MG63 (cell line): ENCODE results near the gene CDYL2. TPM values are rescaled to one million over a fixed set of nuclear protein-coding genes. Genes with fewer than 3 reads are reported as not detected.
A peak's percentile ranks its signal among the peaks of the same experiment; 100 is the strongest.

ENCODE experiments used
- DNase-seq: peaks from one replicate; pipeline ENCODE4 v3.0.0-alpha.2; 2020
- H3K27me3 ChIP-seq: fragments of 250-450 bp; sonication (Bioruptor Pico); 2 replicates; pipeline ENCODE4 v1.5.1; 2020; ENCODE audit warnings: mild to moderate bottlenecking, moderate library complexity
- H3K36me3 ChIP-seq: fragments of 250-450 bp; sonication (Bioruptor Pico); 2 replicates; pipeline ENCODE4 v1.5.1; 2020; ENCODE audit warnings: mild to moderate bottlenecking, moderate library complexity
- H3K4me3 ChIP-seq: fragments of 250-450 bp; sonication (Bioruptor Pico); 2 replicates; pipeline ENCODE4 v1.5.1; 2020; ENCODE audit warnings: mild to moderate bottlenecking, moderate library complexity
- H3K9me3 ChIP-seq: fragments of 250-450 bp; sonication (Bioruptor Pico); 2 replicates; pipeline ENCODE4 v1.5.1; 2020; ENCODE audit warnings: mild to moderate bottlenecking, moderate library complexity
- total RNA-seq: library from RNA; depleted of rRNA; stranded (reverse); fragments of >200 nt; shearing (Covaris generic); gene quantifications from 2 replicates; pipeline ENCODE4 v1.2.3, GENCODE V29; 2014; ENCODE audit warnings: low replicate concordance; rRNA removed

The CDYL2 gene, protein sequence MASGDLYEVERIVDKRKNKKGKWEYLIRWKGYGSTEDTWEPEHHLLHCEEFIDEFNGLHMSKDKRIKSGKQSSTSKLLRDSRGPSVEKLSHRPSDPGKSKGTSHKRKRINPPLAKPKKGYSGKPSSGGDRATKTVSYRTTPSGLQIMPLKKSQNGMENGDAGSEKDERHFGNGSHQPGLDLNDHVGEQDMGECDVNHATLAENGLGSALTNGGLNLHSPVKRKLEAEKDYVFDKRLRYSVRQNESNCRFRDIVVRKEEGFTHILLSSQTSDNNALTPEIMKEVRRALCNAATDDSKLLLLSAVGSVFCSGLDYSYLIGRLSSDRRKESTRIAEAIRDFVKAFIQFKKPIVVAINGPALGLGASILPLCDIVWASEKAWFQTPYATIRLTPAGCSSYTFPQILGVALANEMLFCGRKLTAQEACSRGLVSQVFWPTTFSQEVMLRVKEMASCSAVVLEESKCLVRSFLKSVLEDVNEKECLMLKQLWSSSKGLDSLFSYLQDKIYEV
- 0.05 and 0.56 TPM in 2 replicates for total RNA-seq

DNA sequence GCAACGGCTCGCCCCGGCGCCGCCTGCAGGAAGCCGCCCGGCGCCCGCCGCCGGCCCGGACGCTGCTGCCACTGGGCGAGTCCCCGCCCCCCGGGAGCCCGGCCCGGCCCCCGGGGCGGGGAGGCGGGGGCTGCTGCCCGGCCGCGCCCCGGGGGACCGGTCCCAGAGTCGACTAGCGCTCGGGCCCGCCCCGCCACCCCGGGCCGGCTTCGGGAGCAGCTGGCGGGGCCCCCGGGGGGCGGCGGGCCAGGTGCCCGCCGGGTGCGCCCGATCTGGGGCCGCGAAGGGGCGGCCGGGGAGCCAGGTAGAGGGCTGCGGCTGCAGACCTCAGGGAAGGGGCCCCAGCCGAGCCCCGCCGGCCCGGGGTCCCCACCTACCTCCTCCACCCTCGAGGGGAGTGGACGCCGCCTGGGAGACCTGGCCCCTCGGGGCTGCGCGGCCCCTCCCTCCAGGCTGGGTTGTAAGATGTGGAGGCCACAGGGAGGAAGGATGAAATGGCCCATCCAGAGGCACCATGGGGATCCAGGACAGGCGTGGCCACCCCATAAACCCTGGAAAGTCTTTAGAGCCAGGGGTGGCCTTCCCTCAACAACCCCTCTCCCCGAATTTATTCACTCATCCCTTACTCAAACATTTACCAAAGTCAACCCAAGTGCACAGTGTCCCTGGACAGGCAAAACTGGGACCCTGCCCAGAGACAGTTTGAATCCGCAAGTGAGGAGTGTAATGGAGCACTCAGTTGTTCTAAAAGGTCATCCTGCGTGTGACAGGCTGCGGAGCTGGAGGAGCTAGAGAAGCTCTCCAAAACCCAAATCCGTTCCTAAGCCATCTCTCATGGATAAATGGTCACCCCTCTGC is at the start of gene CDYL2:
Gene CDYL2, minus strand, starts transcription at position 73 of the 858 bp plus-strand sequence. CDS start 425 bp downstream, outside the sequence.
- no peaks in the 10 kb centered on the region for H3K27me3 ChIP-seq
- H3K9me3 ChIP-seq: no peaks in the 10 kb centered on the region
- H3K4me3 ChIP-seq: peak within 1 kb of the TSS; percentile 43
- peak; percentile 3 for DNase-seq
- no peaks in the 10 kb centered on the region for H3K36me3 ChIP-seq

- no peaks in the 10 kb centered on the region for H3K27me3 ChIP-seq
- no peak for DNase-seq
- no peak overlapping the region for H3K4me3 ChIP-seq
- H3K9me3 ChIP-seq: no peaks in the 10 kb centered on the region
- H3K36me3 ChIP-seq: no peaks in the 10 kb centered on the region
Observed at GRCh38 chr16:80852261-80852872, 48.0 kb upstream of the CDYL2 start.

DNA sequence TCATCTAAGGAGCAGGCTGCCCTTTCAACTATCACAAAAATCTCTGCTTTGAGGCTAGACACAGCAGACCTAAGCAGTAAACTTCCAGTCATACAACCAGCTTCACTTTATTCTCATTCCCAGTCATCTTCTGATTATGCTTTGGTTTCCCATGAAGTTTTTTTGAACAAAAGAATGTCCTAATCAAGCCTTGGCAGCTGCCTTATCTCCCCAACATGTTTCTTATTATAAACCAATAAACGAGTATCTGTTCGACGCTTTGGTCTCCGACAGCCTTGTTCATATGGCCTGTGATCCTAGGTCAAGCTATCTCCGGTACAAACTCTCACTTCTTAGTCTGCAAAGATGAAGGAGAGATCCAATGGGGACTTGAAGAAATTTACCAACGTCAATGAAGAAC is 47.4 kb upstream of the CDYL2 start:
- H3K36me3 ChIP-seq: no peaks in the 10 kb centered on the region
- DNase-seq: no peak
- no peaks in the 10 kb centered on the region for H3K9me3 ChIP-seq
- no peaks in the 10 kb centered on the region for H3K27me3 ChIP-seq
- H3K4me3 ChIP-seq: no peak overlapping the region

DNA sequence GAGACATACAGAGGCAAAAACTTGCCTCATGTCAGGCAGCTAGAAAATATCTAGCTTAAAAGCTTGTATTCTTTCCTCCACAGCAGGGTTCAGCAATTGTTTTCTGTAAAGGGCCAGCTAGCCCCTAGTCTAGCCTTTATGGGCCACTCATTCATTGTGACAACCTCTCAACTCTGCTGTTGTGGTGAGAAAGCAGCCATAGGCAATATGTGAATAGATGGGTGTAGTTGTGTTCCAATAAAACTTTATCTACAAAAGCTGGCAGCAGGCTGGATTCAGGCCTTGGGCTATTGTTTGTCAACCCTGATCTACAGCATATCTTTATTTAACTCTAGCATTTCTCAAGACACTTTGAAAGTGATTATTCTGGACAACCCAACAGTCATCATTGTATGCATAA is 46.4 kb upstream of the CDYL2 start:
- Histone ChIP-seq H3K9me3 (no peaks in the 10 kb centered on the region), H3K4me3 (no peak overlapping the region), H3K27me3 (no peaks in the 10 kb centered on the region), H3K36me3 (no peaks in the 10 kb centered on the region)
- DNase-seq: no peak

DNA sequence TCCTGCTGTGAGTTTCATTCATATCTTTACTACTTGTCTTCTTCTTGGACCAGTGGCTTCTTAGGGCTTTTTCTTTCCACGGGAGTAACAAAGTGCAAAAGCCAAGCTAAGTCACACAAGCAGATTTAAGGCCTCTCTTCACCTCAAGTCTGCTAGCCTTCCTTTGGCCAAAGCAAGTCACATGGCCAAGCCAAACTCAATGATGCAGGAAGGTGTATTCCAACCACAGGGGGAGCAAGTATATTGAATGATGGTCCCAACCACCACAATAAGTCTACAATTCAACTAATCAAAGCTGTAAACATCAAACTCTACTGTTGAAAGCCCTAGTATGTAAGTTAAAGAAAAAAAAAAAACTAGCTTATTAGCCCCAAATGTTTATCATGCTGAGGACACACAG is 44.5 kb upstream of the CDYL2 start:
- Histone ChIP-seq H3K36me3 (no peaks in the 10 kb centered on the region), H3K9me3 (no peaks in the 10 kb centered on the region), H3K4me3 (no peak overlapping the region), H3K27me3 (no peaks in the 10 kb centered on the region)
- no peak for DNase-seq

- DNase-seq: no peak
- H3K4me3 ChIP-seq: no peak overlapping the region
- H3K27me3 ChIP-seq: no peaks in the 10 kb centered on the region
- H3K9me3 ChIP-seq: no peaks in the 10 kb centered on the region
- H3K36me3 ChIP-seq: no peaks in the 10 kb centered on the region
Observed at GRCh38 chr16:80846680-80847079, 42.3 kb upstream of the CDYL2 start.

DNA sequence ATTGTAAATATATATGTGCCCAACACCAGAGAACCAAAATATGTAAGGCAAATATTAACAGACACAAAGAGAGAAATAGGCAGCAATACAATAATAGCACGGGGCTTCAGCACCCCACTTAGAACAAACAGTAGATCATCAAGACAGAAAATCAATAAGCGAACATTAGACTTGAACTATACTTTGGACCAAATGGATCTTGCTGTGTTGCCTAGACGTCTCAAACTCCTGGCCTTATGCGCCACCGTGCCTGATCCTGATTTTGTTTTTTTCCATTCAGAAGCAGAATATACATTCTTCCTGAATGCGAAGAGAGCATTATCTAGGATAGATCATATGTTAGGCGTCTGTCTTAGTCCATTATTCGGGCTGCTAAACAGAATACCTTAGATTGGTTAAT is 41.9 kb upstream of the CDYL2 start:
- no peaks in the 10 kb centered on the region for H3K36me3 ChIP-seq
- no peaks in the 10 kb centered on the region for H3K9me3 ChIP-seq
- no peak overlapping the region for H3K4me3 ChIP-seq
- H3K27me3 ChIP-seq: no peaks in the 10 kb centered on the region
- no peak for DNase-seq

DNA sequence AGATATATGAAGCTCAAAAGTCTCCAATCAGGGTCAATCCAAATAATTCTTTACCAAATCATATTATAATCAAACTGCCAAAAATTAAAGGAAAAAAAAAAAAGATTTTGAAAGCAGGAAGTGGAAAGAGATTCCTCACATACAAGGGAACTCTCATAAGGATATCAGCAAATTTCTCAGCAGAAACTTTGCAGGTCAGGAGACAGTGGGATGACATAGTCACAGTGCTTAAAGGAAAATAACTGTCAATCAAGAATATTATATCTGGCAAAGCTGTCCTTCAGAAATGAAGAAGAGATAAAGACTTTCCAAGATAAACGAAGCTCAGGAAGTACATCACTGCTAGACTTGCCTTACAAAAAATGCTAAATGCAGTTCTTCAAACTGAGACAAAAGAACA is 40.0 kb upstream of the CDYL2 start:
- no peak overlapping the region for H3K4me3 ChIP-seq
- H3K9me3 ChIP-seq: no peaks in the 10 kb centered on the region
- H3K27me3 ChIP-seq: no peaks in the 10 kb centered on the region
- H3K36me3 ChIP-seq: no peaks in the 10 kb centered on the region
- DNase-seq: no peak

- Histone ChIP-seq H3K9me3 (no peaks in the 10 kb centered on the region), H3K27me3 (no peaks in the 10 kb centered on the region), H3K36me3 (no peaks in the 10 kb centered on the region), H3K4me3 (no peak overlapping the region)
- DNase-seq: no peak
Observed at GRCh38 chr16:80841231-80841630, 36.8 kb upstream of the CDYL2 start.

- H3K36me3 ChIP-seq: no peaks in the 10 kb centered on the region
- DNase-seq: no peak
- no peaks in the 10 kb centered on the region for H3K9me3 ChIP-seq
- no peak overlapping the region for H3K4me3 ChIP-seq
- H3K27me3 ChIP-seq: no peaks in the 10 kb centered on the region
Observed at GRCh38 chr16:80837533-80838147, 33.2 kb upstream of the CDYL2 start.

DNA sequence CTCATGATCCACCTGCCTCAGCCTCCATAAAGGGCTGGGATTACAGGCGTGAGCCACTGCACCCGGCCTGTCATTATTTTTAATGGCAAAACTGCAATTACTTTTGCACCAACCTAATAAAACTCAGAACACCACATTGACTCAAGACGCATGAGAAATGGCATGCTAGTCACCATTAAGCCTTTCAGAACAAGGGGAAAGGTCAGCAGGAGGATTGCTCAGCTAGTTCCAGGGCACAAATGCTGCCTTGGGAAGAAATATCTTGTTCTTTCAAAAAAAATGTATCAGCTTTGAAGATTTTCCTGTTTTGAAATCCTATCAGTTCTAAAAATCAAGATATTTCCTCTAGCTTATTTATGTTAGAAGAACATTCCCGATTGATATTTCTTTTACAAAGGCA is 32.4 kb upstream of the CDYL2 start:
- DNase-seq: no peak
- H3K9me3 ChIP-seq: no peaks in the 10 kb centered on the region
- no peaks in the 10 kb centered on the region for H3K36me3 ChIP-seq
- no peaks in the 10 kb centered on the region for H3K27me3 ChIP-seq
- no peak overlapping the region for H3K4me3 ChIP-seq

GRCh38 chr16:80836202-80836601 is 31.8 kb upstream of the CDYL2 start:
- no peaks in the 10 kb centered on the region for H3K27me3 ChIP-seq
- no peaks in the 10 kb centered on the region for H3K36me3 ChIP-seq
- no peaks in the 10 kb centered on the region for H3K9me3 ChIP-seq
- no peak overlapping the region for H3K4me3 ChIP-seq
- DNase-seq: no peak

DNA sequence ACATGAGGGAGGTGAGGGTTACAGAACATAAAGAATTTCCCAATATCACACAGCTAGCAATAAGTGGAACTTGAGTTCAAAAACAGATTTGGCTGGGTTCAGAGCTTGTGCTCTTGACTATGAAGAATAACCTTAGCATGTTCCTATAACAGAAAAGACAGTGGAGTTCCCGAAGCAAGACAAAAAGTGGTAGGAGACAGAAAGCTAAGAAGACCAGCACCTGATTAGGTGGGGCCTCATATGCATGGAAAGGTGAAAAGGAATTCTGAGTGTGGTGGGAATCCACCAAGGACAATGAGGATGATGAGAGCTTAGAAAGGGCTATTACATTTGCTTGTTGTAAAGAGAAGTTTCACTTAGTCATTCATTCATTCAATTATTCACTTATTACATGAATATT is 26.6 kb upstream of the CDYL2 start:
- no peak overlapping the region for H3K4me3 ChIP-seq
- H3K36me3 ChIP-seq: no peaks in the 10 kb centered on the region
- H3K9me3 ChIP-seq: no peaks in the 10 kb centered on the region
- no peaks in the 10 kb centered on the region for H3K27me3 ChIP-seq
- DNase-seq: no peak

GRCh38 chr16:80828495-80828894 is 24.1 kb upstream of the CDYL2 start:
- no peaks in the 10 kb centered on the region for H3K27me3 ChIP-seq
- no peak for DNase-seq
- no peak overlapping the region for H3K4me3 ChIP-seq
- H3K9me3 ChIP-seq: no peaks in the 10 kb centered on the region
- no peaks in the 10 kb centered on the region for H3K36me3 ChIP-seq

GRCh38 chr16:80827007-80827406 is 22.6 kb upstream of the CDYL2 start:
- Histone ChIP-seq H3K27me3 (no peaks in the 10 kb centered on the region), H3K36me3 (no peaks in the 10 kb centered on the region), H3K4me3 (no peak overlapping the region), H3K9me3 (no peaks in the 10 kb centered on the region)
- DNase-seq: no peak

DNA sequence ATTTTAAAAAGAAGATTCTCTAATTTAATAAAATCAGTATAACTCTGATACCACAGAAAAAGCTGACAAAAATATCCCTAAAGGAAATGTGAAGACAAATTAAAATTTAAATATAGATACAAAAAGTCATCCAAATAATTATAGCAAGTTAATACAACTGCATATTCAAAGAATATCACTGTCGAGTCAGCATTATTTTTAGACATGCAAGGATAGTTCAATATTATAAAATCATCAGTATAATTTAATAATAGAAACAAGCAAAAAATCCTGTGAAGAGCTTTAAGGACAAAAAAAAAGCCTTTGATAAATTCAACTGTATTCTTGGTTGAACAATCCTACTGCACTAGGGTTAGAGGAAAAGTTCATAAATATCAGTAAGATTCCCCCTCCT is 21.0 kb upstream of the CDYL2 start:
- Histone ChIP-seq H3K36me3 (no peaks in the 10 kb centered on the region), H3K27me3 (no peaks in the 10 kb centered on the region), H3K9me3 (no peaks in the 10 kb centered on the region), H3K4me3 (no peak overlapping the region)
- DNase-seq: no peak
